ENCODE measurements around the gene TUB.
A peak's percentile ranks its signal among the peaks of the same experiment; 100 is the strongest.

Gene TUB

DNA sequence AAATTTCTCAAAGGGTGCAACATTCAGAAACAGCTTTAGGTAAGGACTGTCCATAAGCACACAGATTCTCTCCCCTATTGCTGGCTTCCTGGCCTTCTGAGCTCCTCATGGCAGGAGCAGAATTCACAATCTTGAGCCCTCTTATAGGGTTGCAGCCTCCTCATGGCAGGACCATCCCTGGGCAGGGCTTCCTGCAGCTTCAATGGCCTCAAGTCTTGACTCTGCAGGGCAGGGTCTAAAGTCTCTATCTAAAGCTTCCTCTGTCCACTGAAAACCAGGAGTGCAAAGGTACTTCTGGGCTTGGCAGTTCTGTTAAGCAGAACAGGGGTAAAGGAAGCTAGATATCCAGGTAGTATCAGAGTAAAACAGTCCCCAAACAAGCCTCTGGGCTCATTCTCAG lies 28.7 kb downstream of the TUB start:
- DNase-seq, result no peak

DNA sequence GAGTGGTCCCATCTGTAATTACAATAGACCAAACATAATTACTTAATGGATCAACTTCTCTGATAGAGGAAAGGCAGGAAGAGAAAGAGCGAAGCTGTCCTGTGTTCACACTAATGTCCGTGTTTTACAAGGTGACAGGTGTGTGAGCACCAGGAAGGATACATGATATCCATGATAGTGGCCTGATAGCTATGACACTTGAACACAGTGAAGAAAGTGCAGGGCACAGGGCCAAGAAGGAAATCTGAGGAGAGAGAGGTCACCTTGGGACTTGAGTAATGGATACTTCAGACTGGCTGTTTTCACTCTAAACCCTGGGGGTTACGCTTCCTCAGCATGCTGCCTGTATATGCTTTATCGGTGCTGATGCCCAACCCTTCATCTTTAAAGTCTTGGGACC lies 29.4 kb downstream of the TUB start:
- DNase-seq, result no peak

DNA sequence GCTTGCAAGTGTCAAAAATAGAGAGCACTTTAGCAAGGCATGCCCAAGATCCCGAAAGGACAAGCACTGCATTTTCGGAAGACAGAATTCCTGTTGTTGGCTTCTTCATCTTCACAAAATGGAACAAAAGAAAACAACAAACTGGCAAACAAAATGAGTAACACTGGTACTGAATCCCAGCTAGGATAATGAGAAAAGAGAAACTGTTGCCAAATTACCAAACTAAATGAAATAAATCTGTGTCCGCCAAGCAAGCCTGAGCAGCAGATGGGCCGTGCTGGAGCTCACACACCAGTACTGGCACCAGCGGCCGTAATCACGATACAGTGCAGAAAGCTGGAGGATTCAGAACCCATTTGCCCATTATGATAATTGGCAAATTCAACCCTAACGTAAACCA lies 30.6 kb downstream of the TUB start:
- peak in 1 of 14 donors; percentile 77 for DNase-seq

DNA sequence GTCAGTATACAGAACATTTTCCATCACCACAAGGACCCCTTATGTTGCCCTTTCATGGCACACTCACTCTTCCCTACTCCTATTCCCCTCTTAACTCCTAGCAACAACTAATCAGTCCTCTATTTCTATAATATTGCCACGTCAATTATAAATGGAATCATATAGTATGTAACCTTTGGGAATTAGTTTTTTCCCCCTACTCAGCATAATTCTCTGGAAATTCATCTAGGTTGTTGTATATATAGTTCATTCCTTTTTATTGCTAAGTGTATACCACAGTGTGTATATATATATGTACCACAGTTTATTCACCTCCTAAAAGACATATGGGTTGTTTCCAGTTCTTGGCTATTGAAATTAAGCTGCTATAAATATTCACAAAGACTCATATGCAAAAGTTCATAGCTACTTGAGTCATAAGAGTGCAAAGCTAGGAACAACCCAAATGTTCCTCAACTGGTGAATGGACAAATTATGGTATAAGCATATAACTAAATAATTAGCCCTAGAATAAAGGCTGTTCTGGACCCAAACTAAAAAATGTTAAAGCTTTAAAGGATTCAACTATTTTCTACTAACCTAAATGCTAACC lies 41.3 kb downstream of the TUB start:
- no peak for DNase-seq

- DNase-seq, result no peak
Observed at GRCh38 chr11:8126649-8127289, 45.8 kb downstream of the TUB start.

DNA sequence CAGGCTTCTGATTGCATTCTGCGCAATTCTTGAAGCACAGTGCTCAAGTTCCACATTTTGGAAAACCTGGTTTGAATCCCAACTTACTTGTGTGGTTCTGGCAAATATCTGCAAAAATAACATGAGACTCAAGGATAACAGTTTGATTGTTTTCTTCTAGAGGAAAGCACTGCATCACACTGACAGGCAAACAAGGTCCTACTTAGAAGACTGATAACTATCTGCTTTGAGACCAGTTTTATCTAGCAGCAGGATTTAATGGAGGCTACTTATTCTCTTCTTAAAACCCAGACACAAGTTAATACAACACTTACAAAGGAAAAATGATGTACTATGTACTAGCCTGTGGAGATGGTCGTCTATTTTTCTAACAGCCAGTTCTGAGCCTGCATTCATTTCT lies 46.4 kb downstream of the TUB start:
- peak in 1 of 14 donors; percentile 4 for DNase-seq

DNA sequence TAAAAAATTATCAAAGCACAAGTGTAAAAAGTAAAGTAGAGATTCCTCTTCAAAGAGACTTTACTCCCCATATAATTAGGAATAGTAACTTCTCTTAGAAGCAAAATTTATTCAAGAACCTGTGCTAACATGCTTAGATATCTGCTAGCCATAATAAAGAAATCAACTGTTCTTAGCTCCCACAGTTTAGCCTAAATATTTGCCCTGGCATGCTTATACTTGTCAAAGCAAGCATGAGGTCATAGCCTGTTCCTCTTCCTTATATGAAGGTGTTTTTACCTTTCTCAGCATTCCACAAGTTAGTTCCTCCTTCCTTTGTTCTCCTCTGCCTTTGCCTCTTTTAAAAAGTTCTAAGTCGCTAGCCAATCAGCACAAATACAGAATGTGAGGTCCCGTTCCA lies 57.5 kb downstream of the TUB start:
- DNase-seq, result no peak

DNA sequence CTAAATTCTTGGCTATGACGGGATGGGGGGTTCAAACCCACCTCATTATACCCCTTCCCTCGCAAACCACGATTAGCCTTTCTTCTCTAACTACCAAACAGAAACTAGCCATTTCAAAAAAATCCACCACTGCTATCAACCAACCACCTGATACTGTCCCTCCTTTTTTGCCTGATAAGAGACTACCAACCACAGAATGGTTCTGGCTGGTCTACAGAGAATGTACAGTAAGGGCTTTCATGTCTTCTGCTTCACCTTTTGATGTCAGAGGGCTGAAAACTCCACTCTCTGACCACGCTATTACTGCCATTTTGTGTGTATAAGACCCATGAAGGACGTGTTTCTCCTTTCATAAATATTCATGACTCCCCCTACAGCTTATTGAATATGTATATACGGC lies 68.7 kb downstream of the TUB start:
- DNase-seq, result no peak
